Keratinocyte (primary cell): Measurements from ENCODE around the gene ZFYVE28. TPM values are rescaled to one million over a fixed set of nuclear protein-coding genes. Genes with fewer than 3 reads are reported as not detected.

ENCODE experiments used
- DNase-seq: peaks from one replicate; pipeline ENCODE4 v3.0.0-alpha.2; 2011; ENCODE audit warnings: low read depth, missing footprints, low spot score
- FAIRE-seq: peaks from 2 replicates; lab custom pipeline; 2011; peaks lifted over from hg19 to GRCh38; lab: Jason Lieb, UNC
- H2AFZ ChIP-seq: 2 replicates; pipeline ENCODE4 v1.6.0; 2012; ENCODE audit warnings: low read length, control low read depth, inconsistent platforms; ENCODE audit not compliant: control insufficient read depth
- H3K27ac ChIP-seq: 2 replicates; pipeline ENCODE4 v1.5.1; 2011; ENCODE audit warnings: low read length; ENCODE audit not compliant: control insufficient read depth, insufficient read depth
- H3K27me3 ChIP-seq: 3 replicates; pipeline ENCODE4 v1.6.0; 2011; ENCODE audit warnings: low read length; ENCODE audit not compliant: control insufficient read depth, insufficient read depth; ENCODE audit errors: extremely low read depth
- H3K36me3 ChIP-seq, 2 experiments: 2 replicates in 1 of 2; 3 replicates in 1 of 2; pipeline ENCODE4 v1.5.1; 2011; ENCODE audit warnings: low read length in 2 of 2, mild to moderate bottlenecking in 1 of 2; ENCODE audit not compliant: control insufficient read depth in 2 of 2, insufficient read depth in 2 of 2; ENCODE audit errors: extremely low read depth in 1 of 2
- H3K4me1 ChIP-seq: 3 replicates; pipeline ENCODE4 v1.5.1; 2011; ENCODE audit warnings: low read length; ENCODE audit not compliant: control insufficient read depth, insufficient read depth; ENCODE audit errors: extremely low read depth
- H3K4me2 ChIP-seq: 3 replicates; pipeline ENCODE4 v1.6.0; 2011; ENCODE audit warnings: low read depth, low read length; ENCODE audit not compliant: control insufficient read depth, insufficient read depth; ENCODE audit errors: extremely low read depth
- H3K4me3 ChIP-seq, 3 experiments: fragments of 200-600 bp in 1 of 3; sonication (generic) in 1 of 3; 2 replicates in 2 of 3; 3 replicates in 1 of 3; pipeline ENCODE4 v1.5.1; 2011 to 2016; ENCODE audit warnings: low read length in 3 of 3, mild to moderate bottlenecking in 3 of 3, control low read depth in 2 of 3, inconsistent platforms in 1 of 3, low read depth in 1 of 3, mixed read lengths in 1 of 3, mixed run types in 1 of 3, moderate library complexity in 1 of 3; ENCODE audit not compliant: control insufficient read depth in 2 of 3, insufficient read depth in 2 of 3; ENCODE audit errors: extremely low read depth in 1 of 3
- H3K79me2 ChIP-seq: 2 replicates; pipeline ENCODE4 v1.6.0; 2012; ENCODE audit warnings: low read length; ENCODE audit not compliant: control insufficient read depth, insufficient read depth
- H3K9ac ChIP-seq: 3 replicates; pipeline ENCODE4 v1.6.0; 2011; ENCODE audit warnings: low read length; ENCODE audit not compliant: control insufficient read depth, insufficient read depth; ENCODE audit errors: extremely low read depth
- H3K9me1 ChIP-seq: 3 replicates; pipeline ENCODE4 v1.6.0; 2011; ENCODE audit warnings: low read length; ENCODE audit not compliant: control insufficient read depth, insufficient read depth; ENCODE audit errors: extremely low read depth
- H3K9me3 ChIP-seq: 2 replicates; pipeline ENCODE4 v1.5.1; 2012; ENCODE audit warnings: low read depth, low read length; ENCODE audit not compliant: control insufficient read depth
- H4K20me1 ChIP-seq: 3 replicates; pipeline ENCODE4 v1.6.0; 2011; ENCODE audit warnings: low read length; ENCODE audit not compliant: control insufficient read depth, insufficient read depth; ENCODE audit errors: extremely low read depth
- EZH2 ChIP-seq: IDR thresholded peaks from one replicate; pipeline ENCODE4 v1.6.1; 2012; ENCODE audit warnings: inconsistent platforms, mild to moderate bottlenecking, low read length, moderate library complexity
- dilution Hi-C: fragments of 300-500 bp; cut with MboI; formaldehyde crosslinking; loops from one replicate; pipeline ENCODE4 v1.7.0; 2020; ENCODE audit warnings: low sequenced_read_pairs; ENCODE audit not compliant: extremely low pct_ligation_motif_present
- polyA plus RNA-seq, 5 experiments: library from polyadenylated mRNA; depleted of rRNA in 3 of 5; stranded (reverse) in 3 of 5; stranded (forward) in 1 of 5; unstranded in 1 of 5; fragments of >200 nt; gene quantifications; 1 replicate in 1 of 5; 2 replicates in 3 of 5; 3 replicates in 1 of 5; pipeline versions ENCODE4 v1.2.1 to v1.2.3, GENCODE V29; 2011 to 2012; ENCODE audit warnings: missing spikeins in 2 of 5, low read depth in 1 of 5, low replicate concordance in 1 of 5
- TF ChIP-seq, protein P1 (sequence below), 3 experiments: IDR thresholded peaks in 1 of 3; conservative IDR thresholded peaks in 1 of 3; optimal IDR thresholded peaks in 1 of 3; 2 replicates in 2 of 3; 3 replicates in 1 of 3; pipeline versions ENCODE3 to v1.5.1; 2011; ENCODE audit warnings: low read length in 3 of 3, mild to moderate bottlenecking in 3 of 3, moderate library complexity in 2 of 3, control low read depth in 1 of 3, inconsistent platforms in 1 of 3; ENCODE audit not compliant: insufficient read depth in 2 of 3; ENCODE audit errors: extremely low read depth in 1 of 3

Gene ZFYVE28
- polyA plus RNA-seq, 1 donor (not counting 4 experiments of a cell fraction or from before 2014, with no cell fraction given) = 0.33 TPM

DNA sequence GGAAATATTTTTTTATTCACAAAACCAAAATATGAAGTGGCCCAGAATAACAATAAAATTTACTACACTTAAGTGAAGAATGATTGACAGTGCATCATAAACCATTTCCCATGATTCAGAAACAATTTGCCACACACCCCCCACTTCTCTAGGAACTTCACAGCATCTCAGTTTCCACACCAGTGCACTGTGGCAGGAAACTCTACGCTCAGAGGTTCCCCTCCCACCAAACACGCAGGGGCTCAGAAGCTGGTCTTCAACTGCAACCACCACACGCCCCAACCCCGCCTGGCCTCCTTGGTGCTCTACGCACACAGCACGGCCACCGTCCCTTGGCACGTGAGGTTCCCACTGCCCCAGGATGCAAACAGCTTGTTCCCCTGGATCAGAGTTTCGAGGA lies 63.7 kb downstream of the ZFYVE28 start:
- FAIRE-seq (no peak), DNase-seq (no peak)
- H3K36me3 ChIP-seq = no peaks in the 10 kb centered on the region
- no peaks in the 10 kb centered on the region for H3K9me1 ChIP-seq
- H3K9me3 ChIP-seq = no peaks in the 10 kb centered on the region
- TF ChIP-seq, protein P1, sequence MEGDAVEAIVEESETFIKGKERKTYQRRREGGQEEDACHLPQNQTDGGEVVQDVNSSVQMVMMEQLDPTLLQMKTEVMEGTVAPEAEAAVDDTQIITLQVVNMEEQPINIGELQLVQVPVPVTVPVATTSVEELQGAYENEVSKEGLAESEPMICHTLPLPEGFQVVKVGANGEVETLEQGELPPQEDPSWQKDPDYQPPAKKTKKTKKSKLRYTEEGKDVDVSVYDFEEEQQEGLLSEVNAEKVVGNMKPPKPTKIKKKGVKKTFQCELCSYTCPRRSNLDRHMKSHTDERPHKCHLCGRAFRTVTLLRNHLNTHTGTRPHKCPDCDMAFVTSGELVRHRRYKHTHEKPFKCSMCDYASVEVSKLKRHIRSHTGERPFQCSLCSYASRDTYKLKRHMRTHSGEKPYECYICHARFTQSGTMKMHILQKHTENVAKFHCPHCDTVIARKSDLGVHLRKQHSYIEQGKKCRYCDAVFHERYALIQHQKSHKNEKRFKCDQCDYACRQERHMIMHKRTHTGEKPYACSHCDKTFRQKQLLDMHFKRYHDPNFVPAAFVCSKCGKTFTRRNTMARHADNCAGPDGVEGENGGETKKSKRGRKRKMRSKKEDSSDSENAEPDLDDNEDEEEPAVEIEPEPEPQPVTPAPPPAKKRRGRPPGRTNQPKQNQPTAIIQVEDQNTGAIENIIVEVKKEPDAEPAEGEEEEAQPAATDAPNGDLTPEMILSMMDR (optimal IDR thresholded peaks at IDR 0.05 in 1 of 3, IDR thresholded peaks at IDR 0.05 in 1 of 3, conservative IDR thresholded peaks at IDR 0.05 in 1 of 3; ENCODE audit: extremely low read depth in 1 of 3, insufficient read depth in 2 of 3, low read length in 3 of 3) = no peak
- TF ChIP-seq EZH2 = no peak
- no peak overlapping the region for H3K4me3 ChIP-seq
- no peak overlapping the region for H3K27ac ChIP-seq
- no peaks in the 10 kb centered on the region for H4K20me1 ChIP-seq
- dilution Hi-C loops = no loop called here
- H3K79me2 ChIP-seq = no peaks in the 10 kb centered on the region
- H3K4me1 ChIP-seq = no peaks in the 10 kb centered on the region
- H3K9ac ChIP-seq = no peak overlapping the region
- H3K27me3 ChIP-seq = no peaks in the 10 kb centered on the region
- no peak overlapping the region for H2AFZ ChIP-seq
- no peak overlapping the region for H3K4me2 ChIP-seq

GRCh38 chr4:2354118-2354517 lies 64.3 kb downstream of the ZFYVE28 start:
- H3K9me1 ChIP-seq = no peaks in the 10 kb centered on the region
- H3K79me2 ChIP-seq = no peaks in the 10 kb centered on the region
- no peaks in the 10 kb centered on the region for H3K9me3 ChIP-seq
- dilution Hi-C loops = no loop called here
- H3K4me1 ChIP-seq = no peaks in the 10 kb centered on the region
- H2AFZ ChIP-seq = no peak overlapping the region
- DNase-seq = no peak
- H3K36me3 ChIP-seq = no peaks in the 10 kb centered on the region
- H3K9ac ChIP-seq = no peak overlapping the region
- no peak overlapping the region for H3K27ac ChIP-seq
- H4K20me1 ChIP-seq = no peaks in the 10 kb centered on the region
- no peak for FAIRE-seq
- no peaks in the 10 kb centered on the region for H3K27me3 ChIP-seq
- H3K4me3 ChIP-seq = no peak overlapping the region
- no peak for TF ChIP-seq EZH2
- TF ChIP-seq, protein P1 (optimal IDR thresholded peaks at IDR 0.05 in 1 of 3, IDR thresholded peaks at IDR 0.05 in 1 of 3, conservative IDR thresholded peaks at IDR 0.05 in 1 of 3; ENCODE audit: extremely low read depth in 1 of 3, insufficient read depth in 2 of 3, low read length in 3 of 3) = no peak
- no peak overlapping the region for H3K4me2 ChIP-seq
